ENCODE results near the gene KIAA0930.
"Not testable (repeated sequence)": the region's sequence is repeated elsewhere in the genome, so short reads cannot be mapped to it uniquely, and the experiment has no call there.

KIAA0930 gene

DNA sequence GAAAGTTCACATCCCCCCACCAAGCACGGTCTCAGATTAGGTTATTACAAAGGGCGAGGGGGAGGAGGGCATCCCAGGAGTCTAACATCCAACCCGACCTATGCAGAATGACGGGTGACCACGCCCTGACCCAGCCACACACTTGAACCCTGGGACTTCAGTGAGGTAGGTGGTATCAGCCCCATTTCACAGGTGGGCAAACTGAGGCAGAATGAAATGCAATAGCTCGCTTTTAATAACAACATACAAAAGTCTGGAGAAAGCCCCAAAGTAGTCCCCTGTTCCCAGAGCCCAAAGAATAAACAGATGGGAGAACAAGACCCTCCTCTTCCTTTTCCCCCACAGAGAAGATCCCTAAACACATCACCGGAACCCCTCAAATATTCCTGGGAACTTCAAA lies 45.1 kb downstream of the KIAA0930 start:
- no peaks in the 10 kb centered on the region for H3K4me1 ChIP-seq (ENCODE audit: insufficient read depth, low read length, severe bottlenecking)
- no peaks in the 10 kb centered on the region for H3F3A ChIP-seq (ENCODE audit: insufficient read depth, low read length)
- no peaks in the 10 kb centered on the region for H4K20me1 ChIP-seq (ENCODE audit: insufficient read depth, low read length)
- H2AFZ ChIP-seq (ENCODE audit: low read length), result no peak overlapping the region
- H3K79me2 ChIP-seq (ENCODE audit: insufficient read depth, low read length), result no peaks in the 10 kb centered on the region
- H3K4me3 ChIP-seq (ENCODE audit: low read depth, low read length, poor library complexity, severe bottlenecking), result no peak overlapping the region
- no peak overlapping the region for H3K4me2 ChIP-seq (ENCODE audit: low read length)
- no peak overlapping the region for H3K27ac ChIP-seq (ENCODE audit: low read depth, low read length, poor library complexity, severe bottlenecking)
- H3K9me3 ChIP-seq (ENCODE audit: low read length), result no peaks in the 10 kb centered on the region
- TF ChIP-seq EZH2 (IDR thresholded peaks at IDR 0.05; ENCODE audit: borderline replicate concordance, low read length), result no peak
- TF ChIP-seq, protein P1, sequence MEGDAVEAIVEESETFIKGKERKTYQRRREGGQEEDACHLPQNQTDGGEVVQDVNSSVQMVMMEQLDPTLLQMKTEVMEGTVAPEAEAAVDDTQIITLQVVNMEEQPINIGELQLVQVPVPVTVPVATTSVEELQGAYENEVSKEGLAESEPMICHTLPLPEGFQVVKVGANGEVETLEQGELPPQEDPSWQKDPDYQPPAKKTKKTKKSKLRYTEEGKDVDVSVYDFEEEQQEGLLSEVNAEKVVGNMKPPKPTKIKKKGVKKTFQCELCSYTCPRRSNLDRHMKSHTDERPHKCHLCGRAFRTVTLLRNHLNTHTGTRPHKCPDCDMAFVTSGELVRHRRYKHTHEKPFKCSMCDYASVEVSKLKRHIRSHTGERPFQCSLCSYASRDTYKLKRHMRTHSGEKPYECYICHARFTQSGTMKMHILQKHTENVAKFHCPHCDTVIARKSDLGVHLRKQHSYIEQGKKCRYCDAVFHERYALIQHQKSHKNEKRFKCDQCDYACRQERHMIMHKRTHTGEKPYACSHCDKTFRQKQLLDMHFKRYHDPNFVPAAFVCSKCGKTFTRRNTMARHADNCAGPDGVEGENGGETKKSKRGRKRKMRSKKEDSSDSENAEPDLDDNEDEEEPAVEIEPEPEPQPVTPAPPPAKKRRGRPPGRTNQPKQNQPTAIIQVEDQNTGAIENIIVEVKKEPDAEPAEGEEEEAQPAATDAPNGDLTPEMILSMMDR (IDR thresholded peaks at IDR 0.05; ENCODE audit: low read length), result no peak
- H3K9me2 ChIP-seq (ENCODE audit: low read depth, low read length), result no peaks in the 10 kb centered on the region
- H3K36me3 ChIP-seq (ENCODE audit: insufficient read depth, low read length), result no peaks in the 10 kb centered on the region
- H3K9ac ChIP-seq (ENCODE audit: low read length), result no peak overlapping the region
- H3K27me3 ChIP-seq (ENCODE audit: insufficient read depth, low read length), result no peaks in the 10 kb centered on the region

DNA sequence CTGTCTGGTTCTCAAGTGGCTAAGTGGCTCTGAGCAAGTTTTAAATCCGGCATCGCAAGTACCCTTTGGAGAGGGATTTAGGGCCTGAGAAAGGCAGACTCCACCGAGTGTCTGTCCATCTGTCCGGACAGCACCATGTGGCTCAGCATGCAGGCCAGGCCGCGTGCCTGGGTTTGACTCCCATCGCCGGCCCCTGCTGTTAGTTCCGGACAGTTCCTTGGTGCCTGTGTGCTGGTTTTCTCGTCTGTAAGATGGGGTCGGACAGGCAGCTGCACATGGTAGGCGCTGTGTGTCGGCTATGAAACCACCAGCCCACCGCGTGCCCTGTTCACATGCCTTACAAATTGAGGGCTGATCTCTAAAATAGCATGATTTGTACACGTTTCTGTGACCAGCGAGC lies 46.0 kb downstream of the KIAA0930 start:
- TF ChIP-seq, protein P1 (IDR thresholded peaks at IDR 0.05; ENCODE audit: low read length), result no peak
- no peak for TF ChIP-seq EZH2 (IDR thresholded peaks at IDR 0.05; ENCODE audit: borderline replicate concordance, low read length)
- Histone ChIP-seq H3K27me3 (ENCODE audit: insufficient read depth, low read length) (no peaks in the 10 kb centered on the region), H3K9ac (ENCODE audit: low read length) (no peak overlapping the region), H3K4me3 (ENCODE audit: low read depth, low read length, poor library complexity, severe bottlenecking) (no peak overlapping the region), H4K20me1 (ENCODE audit: insufficient read depth, low read length) (no peaks in the 10 kb centered on the region), H3K9me3 (ENCODE audit: low read length) (no peaks in the 10 kb centered on the region), H3K4me2 (ENCODE audit: low read length) (no peak overlapping the region), H3K36me3 (ENCODE audit: insufficient read depth, low read length) (no peaks in the 10 kb centered on the region), H2AFZ (ENCODE audit: low read length) (no peak overlapping the region), H3K79me2 (ENCODE audit: insufficient read depth, low read length) (no peaks in the 10 kb centered on the region), H3K4me1 (ENCODE audit: insufficient read depth, low read length, severe bottlenecking) (no peaks in the 10 kb centered on the region), H3K27ac (ENCODE audit: low read depth, low read length, poor library complexity, severe bottlenecking) (no peak overlapping the region), H3F3A (ENCODE audit: insufficient read depth, low read length) (no peaks in the 10 kb centered on the region), H3K9me2 (ENCODE audit: low read depth, low read length) (no peaks in the 10 kb centered on the region)

DNA sequence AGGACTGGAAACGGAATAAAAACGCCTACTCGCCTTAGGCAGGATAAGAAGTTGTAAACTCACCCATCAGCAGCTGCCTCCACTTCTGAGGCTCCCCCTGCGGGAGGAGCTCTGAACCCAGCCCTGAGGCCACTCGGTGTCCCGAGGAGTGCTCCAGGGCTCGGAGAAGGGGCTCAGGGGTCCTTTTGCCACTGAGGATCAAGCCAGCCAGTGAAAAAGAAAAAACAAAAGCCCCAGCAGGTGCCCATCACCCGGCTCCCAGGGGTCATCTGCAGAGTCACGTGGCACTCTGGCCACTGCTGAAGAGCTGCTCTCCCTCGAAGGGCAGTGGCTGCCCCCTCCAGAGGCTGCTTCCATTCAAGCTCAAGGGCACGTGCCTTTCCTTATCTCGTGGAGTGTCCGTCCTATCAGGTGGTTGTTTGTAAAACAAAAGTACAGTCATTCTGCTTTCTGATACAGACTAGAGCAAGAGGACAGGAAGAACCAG lies 48.0 kb downstream of the KIAA0930 start:
- Histone ChIP-seq H3K4me1 (ENCODE audit: insufficient read depth, low read length, severe bottlenecking) (no peaks in the 10 kb centered on the region), H2AFZ (ENCODE audit: low read length) (no peak overlapping the region), H3K4me3 (ENCODE audit: low read depth, low read length, poor library complexity, severe bottlenecking) (no peak overlapping the region), H4K20me1 (ENCODE audit: insufficient read depth, low read length) (0 out of 2 replicates have a peak, but pooled peaks cover 4% of the 10 kb centered on the region), H3K9me2 (ENCODE audit: low read depth, low read length) (no peaks in the 10 kb centered on the region), H3K9me3 (ENCODE audit: low read length) (no peaks in the 10 kb centered on the region), H3K27ac (ENCODE audit: low read depth, low read length, poor library complexity, severe bottlenecking) (no peak overlapping the region), H3K27me3 (ENCODE audit: insufficient read depth, low read length) (no peaks in the 10 kb centered on the region), H3F3A (ENCODE audit: insufficient read depth, low read length) (no peaks in the 10 kb centered on the region), H3K79me2 (ENCODE audit: insufficient read depth, low read length) (no peaks in the 10 kb centered on the region), H3K4me2 (ENCODE audit: low read length) (no peak overlapping the region), H3K9ac (ENCODE audit: low read length) (no peak overlapping the region), H3K36me3 (ENCODE audit: insufficient read depth, low read length) (peaks cover 9% of the 10 kb centered on the region)
- TF ChIP-seq EZH2 (IDR thresholded peaks at IDR 0.05; ENCODE audit: borderline replicate concordance, low read length), result no peak
- TF ChIP-seq, protein P1 (IDR thresholded peaks at IDR 0.05; ENCODE audit: low read length), result peak; percentile 9; the same call in 1 of the 2 replicates

DNA sequence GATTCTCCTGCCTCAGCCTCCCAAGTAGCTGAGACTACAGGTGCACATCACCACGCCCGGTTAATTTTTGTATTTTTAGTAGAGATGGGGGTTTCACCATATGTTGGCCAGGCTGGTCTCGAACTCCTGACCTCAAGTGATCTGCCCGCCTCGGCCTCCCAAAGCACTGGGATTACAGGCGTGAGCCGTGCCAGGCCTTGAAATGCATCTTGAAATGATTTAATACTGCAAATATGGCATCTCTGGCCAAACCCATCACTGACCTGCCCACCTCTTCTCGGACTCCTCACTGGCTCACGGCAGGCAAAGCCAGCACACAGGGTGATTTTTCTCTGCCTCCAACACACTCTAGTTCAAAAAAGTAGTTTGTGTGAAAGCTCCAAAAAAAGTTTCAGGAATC lies 48.9 kb downstream of the KIAA0930 start:
- not testable (repeated sequence) for H3K27me3 ChIP-seq (ENCODE audit: insufficient read depth, low read length); H3F3A ChIP-seq (ENCODE audit: insufficient read depth, low read length); H3K4me1 ChIP-seq (ENCODE audit: insufficient read depth, low read length, severe bottlenecking); H3K79me2 ChIP-seq (ENCODE audit: insufficient read depth, low read length); H3K9ac ChIP-seq (ENCODE audit: low read length); H3K4me2 ChIP-seq (ENCODE audit: low read length); H3K27ac ChIP-seq (ENCODE audit: low read depth, low read length, poor library complexity, severe bottlenecking); H2AFZ ChIP-seq (ENCODE audit: low read length); H3K9me3 ChIP-seq (ENCODE audit: low read length); H3K9me2 ChIP-seq (ENCODE audit: low read depth, low read length); H3K4me3 ChIP-seq (ENCODE audit: low read depth, low read length, poor library complexity, severe bottlenecking); H4K20me1 ChIP-seq (ENCODE audit: insufficient read depth, low read length)
- peaks cover 14% of the 10 kb centered on the region for H3K36me3 ChIP-seq (ENCODE audit: insufficient read depth, low read length)
